Naive thymus-derived CD8-positive, alpha-beta T cell (primary cell): Measurements from ENCODE around the gene MFSD1. TPM values are rescaled to one million over a fixed set of nuclear protein-coding genes. Genes with fewer than 3 reads are reported as not detected.

Experiments used
- ATAC-seq, 2 donors: fragments of 150-1000 bp; cut with Tn5 transposase in 1 of 2; sonication (Bioruptor Pico), chemical (Tn5 transposase) in 1 of 2; 1 replicate in 1 of 2; 2 replicates in 1 of 2; pipeline ENCODE4 v1.10.0; 2021; ENCODE audit warnings: mild to moderate bottlenecking in 2 of 2, moderate library complexity in 2 of 2
- POLR2A ChIA-PET: fragments of 350-600 bp; sonication (Branson Sonifier 250); formaldehyde crosslinking; loops from one replicate; lab custom pipeline; 2021; ENCODE audit warnings: antibody characterized with exemption; lab: Charles Lee
- DNase-seq, 10 donors: peaks; one replicate each; pipeline versions ENCODE4 v3.0.0 to v3.0.0-alpha.2; 2020 to 2022
- H3K27ac Mint-ChIP-seq, 10 donors: one replicate each; pipeline ENCODE4 v1.8.0; 2020 to 2022; ENCODE audit warnings: mild to moderate bottlenecking in 10 of 10, mixed read lengths in 10 of 10, moderate library complexity in 4 of 10, inconsistent platforms in 1 of 10
- H3K27me3 Mint-ChIP-seq, 5 donors: one replicate each; pipeline ENCODE4 v1.8.0; 2021 to 2022; ENCODE audit warnings: mixed read lengths in 5 of 5
- H3K36me3 Mint-ChIP-seq, 3 donors: one replicate each; pipeline ENCODE4 v1.8.0; 2020 to 2022; ENCODE audit warnings: mixed read lengths in 3 of 3, mild to moderate bottlenecking in 2 of 3, inconsistent platforms in 1 of 3
- H3K4me1 Mint-ChIP-seq, 4 donors: one replicate each; pipeline ENCODE4 v1.8.0; 2021 to 2022; ENCODE audit warnings: mixed read lengths in 4 of 4
- H3K4me3 Mint-ChIP-seq, 10 donors: one replicate each; pipeline ENCODE4 v1.8.0; 2020 to 2022; ENCODE audit warnings: mild to moderate bottlenecking in 10 of 10, mixed read lengths in 10 of 10, moderate library complexity in 6 of 10, inconsistent platforms in 1 of 10
- H3K9me3 Mint-ChIP-seq, 9 donors: one replicate each; pipeline ENCODE4 v1.8.0; 2020 to 2022; ENCODE audit warnings: mixed read lengths in 9 of 9, mild to moderate bottlenecking in 3 of 9, inconsistent platforms in 1 of 9, moderate library complexity in 1 of 9
- polyA plus RNA-seq, 3 donors: library from polyadenylated mRNA; unstranded; fragments of 300-500 nt; fragmentation: Illumina TruSeq; gene quantifications; one replicate each; pipeline ENCODE4 v1.2.3, GENCODE V29; 2021
- total RNA-seq, 8 experiments: library from RNA in 2 of 8; stranded (reverse) in 2 of 8; gene quantifications; one replicate each; pipeline ENCODE4 v1.2.3 and lab custom pipeline; 2021 to 2026

Gene MFSD1
- total and polyA plus RNA-seq, 5 experiments from 2014 or later, result 28.8 to 56.0 (median 41.0) TPM

GRCh38 chr3:158770741-158771350 is 31.0 kb upstream of the MFSD1 start:
- POLR2A ChIA-PET, result no interaction called here
- DNase-seq (no peak), ATAC-seq (no peak)
- Mint-ChIP-seq H3K9me3 (no peaks in the 10 kb centered on the region), H3K4me3 (no peak overlapping the region), H3K27me3 (no peaks in the 10 kb centered on the region), H3K36me3 (peaks cover 0 to 5% (median 4%) of the 10 kb centered on the region in 3 donors), H3K4me1 (peaks cover 0 to 6% (median under 1%) of the 10 kb centered on the region in 4 donors), H3K27ac (no peak overlapping the region)

- POLR2A ChIA-PET, result no interaction called here
- Mint-ChIP-seq H3K9me3 (no peaks in the 10 kb centered on the region), H3K27ac (no peak overlapping the region)
These were observed 30.3 kb upstream of the MFSD1 start for GRCh38 chr3:158771577-158771976.

GRCh38 chr3:158771982-158772381 is 29.9 kb upstream of the MFSD1 start:
- peaks cover 0 to 5% (median 0%) of the 10 kb centered on the region in 3 donors for H3K36me3 Mint-ChIP-seq
- H3K9me3 Mint-ChIP-seq, result no peaks in the 10 kb centered on the region
- peaks cover 0 to 6% (median under 1%) of the 10 kb centered on the region in 4 donors for H3K4me1 Mint-ChIP-seq
- H3K27ac Mint-ChIP-seq, result peak overlapping the region in 1 of 10 donors; percentile 56
- POLR2A ChIA-PET, result no interaction called here
- ATAC-seq (no peak), DNase-seq (no peak)
- no peak overlapping the region for H3K4me3 Mint-ChIP-seq
- no peaks in the 10 kb centered on the region for H3K27me3 Mint-ChIP-seq

More at GRCh38 chr3:158771577-158771976, 30.3 kb upstream of the MFSD1 start:
- Mint-ChIP-seq H3K36me3 (peaks cover 0 to 5% (median under 1%) of the 10 kb centered on the region in 3 donors), H3K27me3 (no peaks in the 10 kb centered on the region), H3K4me3 (no peak overlapping the region), H3K4me1 (peaks cover 0 to 6% (median under 1%) of the 10 kb centered on the region in 4 donors)
- ATAC-seq, result no peak
- DNase-seq, result no peak

GRCh38 chr3:158773166-158773565 is 28.7 kb upstream of the MFSD1 start:
- no peak for ATAC-seq
- no peak overlapping the region for H3K27ac Mint-ChIP-seq
- DNase-seq, result no peak
- peaks cover 0 to 5% (median 3%) of the 10 kb centered on the region in 3 donors for H3K36me3 Mint-ChIP-seq
- H3K9me3 Mint-ChIP-seq, result no peaks in the 10 kb centered on the region
- POLR2A ChIA-PET, result no interaction called here
- peaks cover 0 to 6% (median under 1%) of the 10 kb centered on the region in 4 donors for H3K4me1 Mint-ChIP-seq
- H3K4me3 Mint-ChIP-seq, result no peak overlapping the region
- H3K27me3 Mint-ChIP-seq, result no peaks in the 10 kb centered on the region

GRCh38 chr3:158773845-158774830 is 27.7 kb upstream of the MFSD1 start:
- Mint-ChIP-seq H3K27ac (no peak overlapping the region), H3K27me3 (no peaks in the 10 kb centered on the region), H3K4me1 (peaks cover 0 to 6% (median under 1%) of the 10 kb centered on the region in 4 donors), H3K9me3 (no peaks in the 10 kb centered on the region), H3K4me3 (no peak overlapping the region), H3K36me3 (peaks cover 0 to 7% (median 5%) of the 10 kb centered on the region in 3 donors)
- no peak for DNase-seq
- no peak for ATAC-seq
- POLR2A ChIA-PET, result no interaction called here

- H3K4me3 Mint-ChIP-seq, result no peak overlapping the region
- ATAC-seq, result no peak
These were observed 26.9 kb upstream of the MFSD1 start for GRCh38 chr3:158774965-158775364.

GRCh38 chr3:158775426-158776410 is 26.1 kb upstream of the MFSD1 start:
- peaks cover 0 to 11% (median 5%) of the 10 kb centered on the region in 3 donors for H3K36me3 Mint-ChIP-seq
- ATAC-seq (no peak), DNase-seq (no peak)
- H3K4me3 Mint-ChIP-seq, result no peak overlapping the region
- peaks cover 0 to 6% (median under 1%) of the 10 kb centered on the region in 4 donors for H3K4me1 Mint-ChIP-seq
- no peak overlapping the region for H3K27ac Mint-ChIP-seq
- H3K27me3 Mint-ChIP-seq, result no peaks in the 10 kb centered on the region
- POLR2A ChIA-PET, result no interaction called here
- H3K9me3 Mint-ChIP-seq, result no peaks in the 10 kb centered on the region

More at GRCh38 chr3:158774965-158775364, 26.9 kb upstream of the MFSD1 start:
- H3K9me3 Mint-ChIP-seq, result no peaks in the 10 kb centered on the region
- H3K27me3 Mint-ChIP-seq, result no peaks in the 10 kb centered on the region
- peaks cover 0 to 6% (median under 1%) of the 10 kb centered on the region in 4 donors for H3K4me1 Mint-ChIP-seq
- H3K27ac Mint-ChIP-seq, result no peak overlapping the region
- no peak for DNase-seq
- peaks cover 0 to 7% (median 5%) of the 10 kb centered on the region in 3 donors for H3K36me3 Mint-ChIP-seq
- POLR2A ChIA-PET, result no interaction called here

- no peak for DNase-seq
- no peaks in the 10 kb centered on the region for H3K27me3 Mint-ChIP-seq
- H3K27ac Mint-ChIP-seq, result no peak overlapping the region
- peaks cover 0 to 6% (median under 1%) of the 10 kb centered on the region in 4 donors for H3K4me1 Mint-ChIP-seq
- H3K36me3 Mint-ChIP-seq, result peaks cover 0 to 11% (median 2%) of the 10 kb centered on the region in 3 donors
- ATAC-seq, result no peak
- H3K4me3 Mint-ChIP-seq, result no peak overlapping the region
- H3K9me3 Mint-ChIP-seq, result no peaks in the 10 kb centered on the region
- POLR2A ChIA-PET, result no interaction called here
These were observed 25.3 kb upstream of the MFSD1 start for GRCh38 chr3:158776531-158776930.

- no peaks in the 10 kb centered on the region for H3K9me3 Mint-ChIP-seq
- H3K27me3 Mint-ChIP-seq, result no peaks in the 10 kb centered on the region
- peaks cover 0 to 6% (median under 1%) of the 10 kb centered on the region in 4 donors for H3K4me1 Mint-ChIP-seq
- no peak for ATAC-seq
- DNase-seq, result no peak
- H3K27ac Mint-ChIP-seq, result no peak overlapping the region
- no peak overlapping the region for H3K4me3 Mint-ChIP-seq
- POLR2A ChIA-PET, result no interaction called here
- H3K36me3 Mint-ChIP-seq, result peaks cover 0 to 11% (median 0%) of the 10 kb centered on the region in 3 donors
These were observed 24.5 kb upstream of the MFSD1 start for GRCh38 chr3:158777161-158777873.

- Mint-ChIP-seq H3K9me3 (no peaks in the 10 kb centered on the region), H3K27me3 (no peaks in the 10 kb centered on the region), H3K27ac (no peak overlapping the region), H3K36me3 (peaks cover 0 to 11% (median under 1%) of the 10 kb centered on the region in 3 donors), H3K4me1 (no peaks in the 10 kb centered on the region), H3K4me3 (no peak overlapping the region)
- POLR2A ChIA-PET, result interaction anchor here (0.5 kb wide), 1 partner anchor 10 kb away, joined by 3 read pairs; no protein-coding TSS in a partner anchor
- DNase-seq (no peak), ATAC-seq (no peak)
These were observed 21.1 kb upstream of the MFSD1 start for GRCh38 chr3:158780766-158781165.

- H3K9me3 Mint-ChIP-seq, result no peaks in the 10 kb centered on the region
- H3K4me1 Mint-ChIP-seq, result no peaks in the 10 kb centered on the region
- DNase-seq (no peak), ATAC-seq (no peak)
- no peak overlapping the region for H3K27ac Mint-ChIP-seq
- POLR2A ChIA-PET, result no interaction called here
- no peaks in the 10 kb centered on the region for H3K27me3 Mint-ChIP-seq
- no peak overlapping the region for H3K4me3 Mint-ChIP-seq
- peaks cover 0 to 11% (median 4%) of the 10 kb centered on the region in 3 donors for H3K36me3 Mint-ChIP-seq
These were observed 20.7 kb upstream of the MFSD1 start for GRCh38 chr3:158781191-158781590.
